CD14-positive monocyte (primary cell): ENCODE measurements around the gene FUT8. TPM values are rescaled to one million over a fixed set of nuclear protein-coding genes. Genes with fewer than 3 reads are reported as not detected.

ENCODE experiments used
- DNase-seq, 3 donors: peaks; one replicate each; pipeline ENCODE4 v3.0.0-alpha.2; 2011 to 2022
- H2AFZ ChIP-seq: 2 replicates; pipeline ENCODE4 v1.6.0; 2012; ENCODE audit warnings: mild to moderate bottlenecking, low read depth, low read length, inconsistent platforms; ENCODE audit not compliant: insufficient read depth, poor library complexity, severe bottlenecking
- H3K27ac ChIP-seq, 2 donors: 1 replicate in 1 of 2; 2 replicates in 1 of 2; pipeline ENCODE4 v1.5.1; 2012 to 2013; ENCODE audit warnings: low read length in 2 of 2, control low read depth in 1 of 2, inconsistent platforms in 1 of 2, low read depth in 1 of 2, mild to moderate bottlenecking in 1 of 2
- H3K27me3 ChIP-seq, 2 donors: one replicate each; pipeline versions ENCODE4 v1.6.0 to v1.6.1; 2011 to 2013; ENCODE audit warnings: low read length in 2 of 2; ENCODE audit not compliant: control insufficient read depth in 2 of 2, insufficient read depth in 2 of 2
- H3K36me3 ChIP-seq, 2 donors: replicated peaks in 1 of 2; 1 replicate in 1 of 2; 2 replicates in 1 of 2; pipeline versions ENCODE4 v1.5.1 to v1.6.1; 2012 to 2013; ENCODE audit warnings: low read length in 2 of 2, control low read depth in 1 of 2, inconsistent platforms in 1 of 2, mild to moderate bottlenecking in 1 of 2; ENCODE audit not compliant: insufficient read depth in 2 of 2, control insufficient read depth in 1 of 2
- H3K4me1 ChIP-seq, 2 donors: 1 replicate in 1 of 2; 2 replicates in 1 of 2; pipeline versions ENCODE4 v1.5.1 to v1.6.1; 2012 to 2013; ENCODE audit warnings: low read length in 2 of 2, control low read depth in 1 of 2, inconsistent platforms in 1 of 2, mild to moderate bottlenecking in 1 of 2, moderate library complexity in 1 of 2; ENCODE audit not compliant: insufficient read depth in 2 of 2, control insufficient read depth in 1 of 2
- H3K4me2 ChIP-seq: replicated peaks from 2 replicates; pipeline ENCODE3; 2012; ENCODE audit warnings: low read length, moderate library complexity, mild to moderate bottlenecking; ENCODE audit not compliant: poor library complexity, severe bottlenecking; ENCODE audit errors: extremely low read depth
- H3K4me3 ChIP-seq, 3 experiments: fragments of 200-600 bp in 1 of 3; sonication (generic) in 1 of 3; replicated peaks in 1 of 3; 1 replicate in 2 of 3; 2 replicates in 1 of 3; pipeline ENCODE4 v1.5.1; 2011 to 2013; ENCODE audit warnings: low read length in 3 of 3, mild to moderate bottlenecking in 3 of 3, control low read depth in 2 of 3, low read depth in 2 of 3, inconsistent platforms in 1 of 3, moderate library complexity in 1 of 3
- H3K79me2 ChIP-seq: 2 replicates; pipeline ENCODE4 v1.6.0; 2012; ENCODE audit warnings: mild to moderate bottlenecking, control low read depth, inconsistent platforms, low read length, moderate library complexity; ENCODE audit not compliant: insufficient read depth
- H3K9ac ChIP-seq: 2 replicates; pipeline ENCODE4 v1.6.0; 2017; ENCODE audit warnings: low read length, mild to moderate bottlenecking; ENCODE audit not compliant: insufficient read depth, poor library complexity, severe bottlenecking
- H3K9me3 ChIP-seq, 2 donors: replicated peaks in 1 of 2; 1 replicate in 1 of 2; 2 replicates in 1 of 2; pipeline versions ENCODE4 v1.5.1 to v1.6.1; 2012 to 2013; ENCODE audit warnings: low read length in 2 of 2, control low read depth in 1 of 2; ENCODE audit not compliant: control insufficient read depth in 1 of 2, insufficient read depth in 1 of 2
- H4K20me1 ChIP-seq: 2 replicates; pipeline ENCODE4 v1.6.0; 2012; ENCODE audit warnings: mild to moderate bottlenecking, low read length, control low read depth, moderate library complexity; ENCODE audit not compliant: insufficient read depth
- H3K27ac Mint-ChIP-seq, 7 donors: one replicate each; pipeline ENCODE4 v1.8.0; 2020; ENCODE audit warnings: mild to moderate bottlenecking in 7 of 7, mixed read lengths in 7 of 7, moderate library complexity in 6 of 7, inconsistent platforms in 2 of 7
- H3K27me3 Mint-ChIP-seq, 3 donors: one replicate each; pipeline ENCODE4 v1.8.0; 2021 to 2022; ENCODE audit warnings: low read depth in 3 of 3, mild to moderate bottlenecking in 3 of 3, mixed read lengths in 3 of 3, moderate library complexity in 3 of 3, inconsistent platforms in 1 of 3
- H3K36me3 Mint-ChIP-seq, 2 donors: one replicate each; pipeline ENCODE4 v1.8.0; 2020; ENCODE audit warnings: mixed read lengths in 2 of 2, inconsistent platforms in 1 of 2, mild to moderate bottlenecking in 1 of 2
- H3K4me1 Mint-ChIP-seq: one replicate; pipeline ENCODE4 v1.8.0; 2020; ENCODE audit warnings: mild to moderate bottlenecking, mixed read lengths
- H3K4me3 Mint-ChIP-seq, 2 donors: one replicate each; pipeline ENCODE4 v1.8.0; 2020; ENCODE audit warnings: mild to moderate bottlenecking in 2 of 2, mixed read lengths in 2 of 2, moderate library complexity in 1 of 2
- H3K9me3 Mint-ChIP-seq, 7 donors: one replicate each; pipeline ENCODE4 v1.8.0; 2020 to 2022; ENCODE audit warnings: mixed read lengths in 7 of 7, mild to moderate bottlenecking in 6 of 7, moderate library complexity in 6 of 7, inconsistent platforms in 2 of 7
- CTCF ChIP-seq: fragments of 200-600 bp; IDR thresholded peaks from one replicate; pipeline ENCODE4 v1.8.0; 2022; ENCODE audit warnings: antibody characterized with exemption, mild to moderate bottlenecking
- WGBS: methylation state at CpG from one replicate; pipeline ENCODE4 v1.1.5; 2013; ENCODE audit warnings: missing lambda C conversion rate; ENCODE audit not compliant: insufficient coverage; 5-methylcytosine and 5-hydroxymethylcytosine counted together
- intact Hi-C, 2 donors: fragments of 100-400 bp; cut with micrococcal nuclease; formaldehyde crosslinking; loops; one replicate each; pipeline versions ENCODE4 v1.15.0 to v1.15.1; 2023
- polyA plus RNA-seq, 3 donors: library from polyadenylated mRNA; depleted of rRNA in 1 of 3; unstranded in 2 of 3; stranded (reverse) in 1 of 3; fragments of 300-500 nt in 2 of 3; fragments of >200 nt in 1 of 3; fragmentation: Illumina TruSeq in 2 of 3; gene quantifications; 1 replicate in 2 of 3; 2 replicates in 1 of 3; pipeline ENCODE4 v1.2.3, GENCODE V29; 2012 to 2021

FUT8 gene
- polyA plus RNA-seq, 3 donors = 1.6 to 5.1 (median 5.0) TPM

GRCh38 chr14:65753061-65753460, 340.5 kb downstream of the FUT8 start:
- no peak for DNase-seq
- Histone ChIP-seq H3K4me2 (no peak overlapping the region), H3K79me2 (no peaks in the 10 kb centered on the region), H4K20me1 (no peaks in the 10 kb centered on the region), H3K9me3 (no peaks in the 10 kb centered on the region), H3K36me3 (no peaks in the 10 kb centered on the region), H3K27ac (no peak overlapping the region), H3K27me3 (no peaks in the 10 kb centered on the region), H3K4me3 (no peak overlapping the region), H3K4me1 (no peaks in the 10 kb centered on the region), H2AFZ (no peak overlapping the region), H3K9ac (no peak overlapping the region)
- Mint-ChIP-seq H3K9me3 (no peaks in the 10 kb centered on the region), H3K27ac (no peak overlapping the region), H3K4me3 (no peak overlapping the region), H3K36me3 (no peaks in the 10 kb centered on the region), H3K27me3 (no peaks in the 10 kb centered on the region), H3K4me1 (no peaks in the 10 kb centered on the region)
- WGBS = no CpG with 5 or more reads among the region's 5 CpGs
- intact Hi-C loops = no loop called here
- no peak for TF ChIP-seq CTCF

- no peak overlapping the region for H3K27ac ChIP-seq
- H4K20me1 ChIP-seq = no peaks in the 10 kb centered on the region
- H3K27me3 ChIP-seq = no peaks in the 10 kb centered on the region
- no peaks in the 10 kb centered on the region for H3K79me2 ChIP-seq
- Mint-ChIP-seq H3K4me1 (no peaks in the 10 kb centered on the region), H3K36me3 (no peaks in the 10 kb centered on the region), H3K27me3 (peaks cover 0 to 1% (median 0%) of the 10 kb centered on the region in 3 donors), H3K9me3 (peaks cover 0 to 6% (median 0%) of the 10 kb centered on the region in 7 donors), H3K27ac (no peak overlapping the region), H3K4me3 (no peak overlapping the region)
- H3K4me2 ChIP-seq = no peak overlapping the region
- intact Hi-C loops = no loop called here
- no peaks in the 10 kb centered on the region for H3K9me3 ChIP-seq
- H3K9ac ChIP-seq = no peak overlapping the region
- WGBS = 100% methylated on average over 3 of the region's 6 CpGs
- no peak overlapping the region for H2AFZ ChIP-seq
- TF ChIP-seq CTCF = no peak
- no peaks in the 10 kb centered on the region for H3K4me1 ChIP-seq
- no peak overlapping the region for H3K4me3 ChIP-seq
- no peak for DNase-seq
- H3K36me3 ChIP-seq = no peaks in the 10 kb centered on the region
Measured at GRCh38 chr14:65755331-65755730, 342.8 kb downstream of the FUT8 start.
